Transverse colon (tissue), 4 donors: ENCODE results near the gene EYA4.

Source experiments
- CTCF ChIP-seq, 5 experiments: fragments of 200-600 bp in 3 of 5; fragments of 450-650 bp in 2 of 5; sonication (generic) in 3 of 5; IDR thresholded peaks; 1 replicate in 2 of 5; 2 replicates in 3 of 5; pipeline ENCODE4 v1.5.1; 2016 to 2017; ENCODE audit warnings: antibody characterized with exemption in 5 of 5, inconsistent platforms in 3 of 5, mild to moderate bottlenecking in 2 of 5, moderate library complexity in 1 of 5
- EP300 ChIP-seq: sonication (generic); formaldehyde crosslinking; IDR thresholded peaks from one replicate; pipeline ENCODE4 v1.6.1; 2017; ENCODE audit warnings: antibody characterized with exemption, low read depth
- POLR2A ChIP-seq: fragments of 450-650 bp; IDR thresholded peaks from one replicate; pipeline ENCODE4 v1.6.1; 2016; ENCODE audit warnings: antibody characterized with exemption, mild to moderate bottlenecking, moderate library complexity
- POLR2AphosphoS5 ChIP-seq, 3 donors: sonication (generic); formaldehyde crosslinking; IDR thresholded peaks; one replicate each; pipeline ENCODE4 v1.6.1; 2016; ENCODE audit warnings: antibody characterized with exemption in 3 of 3

- TF ChIP-seq CTCF (IDR thresholded peaks at IDR 0.05) = no peak
- TF ChIP-seq EP300 = no peak
- no peak for TF ChIP-seq POLR2A
- no peak for TF ChIP-seq POLR2AphosphoS5 (IDR thresholded peaks at IDR 0.05)
Observed at GRCh38 chr6:133193396-133193795, 47.8 kb upstream of the EYA4 start.
